PC-9 (cell line): Measurements from ENCODE around the gene SLC44A1.

Experiments used
- EZH2 ChIP-seq: fragments of 200-600 bp; sonication (generic); IDR thresholded peaks from 2 replicates; pipeline ENCODE4 v1.8.0; 2017; ENCODE audit warnings: antibody characterized with exemption, low read depth
- TF ChIP-seq, protein P1 (sequence below): fragments of 200-600 bp; sonication (generic); conservative IDR thresholded peaks from 2 replicates; pipeline ENCODE4 v1.6.1; 2017; ENCODE audit warnings: mixed run types, antibody characterized with exemption, mild to moderate bottlenecking, moderate library complexity

- TF ChIP-seq, protein P1, sequence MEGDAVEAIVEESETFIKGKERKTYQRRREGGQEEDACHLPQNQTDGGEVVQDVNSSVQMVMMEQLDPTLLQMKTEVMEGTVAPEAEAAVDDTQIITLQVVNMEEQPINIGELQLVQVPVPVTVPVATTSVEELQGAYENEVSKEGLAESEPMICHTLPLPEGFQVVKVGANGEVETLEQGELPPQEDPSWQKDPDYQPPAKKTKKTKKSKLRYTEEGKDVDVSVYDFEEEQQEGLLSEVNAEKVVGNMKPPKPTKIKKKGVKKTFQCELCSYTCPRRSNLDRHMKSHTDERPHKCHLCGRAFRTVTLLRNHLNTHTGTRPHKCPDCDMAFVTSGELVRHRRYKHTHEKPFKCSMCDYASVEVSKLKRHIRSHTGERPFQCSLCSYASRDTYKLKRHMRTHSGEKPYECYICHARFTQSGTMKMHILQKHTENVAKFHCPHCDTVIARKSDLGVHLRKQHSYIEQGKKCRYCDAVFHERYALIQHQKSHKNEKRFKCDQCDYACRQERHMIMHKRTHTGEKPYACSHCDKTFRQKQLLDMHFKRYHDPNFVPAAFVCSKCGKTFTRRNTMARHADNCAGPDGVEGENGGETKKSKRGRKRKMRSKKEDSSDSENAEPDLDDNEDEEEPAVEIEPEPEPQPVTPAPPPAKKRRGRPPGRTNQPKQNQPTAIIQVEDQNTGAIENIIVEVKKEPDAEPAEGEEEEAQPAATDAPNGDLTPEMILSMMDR = no peak
- TF ChIP-seq EZH2 = no peak
These were observed 214.9 kb downstream of the SLC44A1 start for GRCh38 chr9:105459336-105459735.
